Measurements from ENCODE around the gene BDKRB1. TPM values are rescaled to one million over a fixed set of nuclear protein-coding genes. Genes with fewer than 3 reads are reported as not detected.

The BDKRB1 gene
- total RNA-seq, 1 experiment from 2014 or later = 10.3 TPM

Other genes with a start within 250 kb of the BDKRB1 start
- gene C14orf132, start 216.8 kb upstream of the BDKRB1 start, total RNA-seq (2014; rRNA removed; shearing (Covaris generic)) = 3.0 TPM in 2 replicates
- 21.6 and 28.2 TPM in 2 replicates for gene BDKRB2, start 51.4 kb upstream of the BDKRB1 start, total RNA-seq (2014; rRNA removed; shearing (Covaris generic))
- 5.0 and 11.0 TPM in 2 replicates for gene ATG2B, start 107.1 kb downstream of the BDKRB1 start, total RNA-seq (2014; rRNA removed; shearing (Covaris generic))
- gene GSKIP, start 107.3 kb downstream of the BDKRB1 start, total RNA-seq (2014; rRNA removed; shearing (Covaris generic)) = 41.5 and 45.0 TPM in 2 replicates
- not detected in 2 replicates for gene AK7, start 135.9 kb downstream of the BDKRB1 start, total RNA-seq (2014; rRNA removed; shearing (Covaris generic))
- gene PAPOLA, start 246.2 kb downstream of the BDKRB1 start, total RNA-seq (2014; rRNA removed; shearing (Covaris generic)) = 61.6 and 86.2 TPM in 2 replicates